Fibroblast of villous mesenchyme (primary cell): ENCODE data around the gene ROGDI. TPM values are rescaled to one million over a fixed set of nuclear protein-coding genes. Genes with fewer than 3 reads are reported as not detected.

ENCODE experiments used
- DNase-seq: peaks from one replicate; pipeline ENCODE4 v3.0.0-alpha.2; 2010; ENCODE audit warnings: low read depth
- H3K4me3 ChIP-seq: 2 replicates; pipeline ENCODE4 v1.5.1; 2011; ENCODE audit warnings: low read depth, mild to moderate bottlenecking, low read length
- CTCF ChIP-seq: IDR thresholded peaks from 2 replicates; pipeline ENCODE4 v1.5.1; 2012; ENCODE audit warnings: low read depth, mild to moderate bottlenecking, low read length; ENCODE audit not compliant: insufficient read depth
- total RNA-seq: library from RNA; depleted of rRNA; stranded (reverse); fragments of >200 nt; gene quantifications from 2 replicates; pipeline ENCODE4 v1.2.3, GENCODE V29; 2012

The ROGDI gene
- total RNA-seq, 1 donor: 20.7 TPM

- DNase-seq: no peak
- no peak for TF ChIP-seq CTCF
- no peak overlapping the region for H3K4me3 ChIP-seq
Observed at GRCh38 chr16:4792951-4793513, 9.4 kb downstream of the ROGDI start.

GRCh38 chr16:4790871-4791270 is 11.6 kb downstream of the ROGDI start:
- TF ChIP-seq CTCF: no peak
- DNase-seq: no peak
- H3K4me3 ChIP-seq: no peak overlapping the region

GRCh38 chr16:4790261-4790660 is 12.2 kb downstream of the ROGDI start:
- no peak overlapping the region for H3K4me3 ChIP-seq
- DNase-seq: no peak
- no peak for TF ChIP-seq CTCF

GRCh38 chr16:4788910-4789309 is 13.5 kb downstream of the ROGDI start:
- DNase-seq: no peak
- H3K4me3 ChIP-seq: no peak overlapping the region
- no peak for TF ChIP-seq CTCF

GRCh38 chr16:4788489-4788889 is 13.9 kb downstream of the ROGDI start:
- no peak for DNase-seq
- H3K4me3 ChIP-seq: no peak overlapping the region
- TF ChIP-seq CTCF: no peak

- no peak within 1 kb of the TSS for H3K4me3 ChIP-seq
- TF ChIP-seq CTCF: no peak
- no peak for DNase-seq
Observed at GRCh38 chr16:4787627-4788482, 14.6 kb downstream of the ROGDI start, which contains the start of gene SEPTIN12. SEPTIN12 (minus strand) TSS chr16:4788345; CDS start chr16:4787645, 700 bp downstream.
